Common myeloid progenitor, CD34-positive (primary cell): Measurements from ENCODE around the gene RASA4B.

Experiments used
- CTCF ChIA-PET: fragments of 350-600 bp; sonication (Branson Sonifier 250); formaldehyde crosslinking; loops from one replicate; lab custom pipeline; 2021; ENCODE audit warnings: antibody characterized with exemption; lab: Charles Lee
- POLR2A ChIA-PET: fragments of 350-600 bp; sonication (Branson Sonifier 250); formaldehyde crosslinking; loops from one replicate; lab custom pipeline; 2021; ENCODE audit warnings: antibody characterized with exemption; lab: Charles Lee
- DNase-seq, 3 donors: peaks; one replicate each; pipeline versions ENCODE4 v3.0.0 to v3.0.0-alpha.2; 2013
- H3K27ac ChIP-seq, 2 experiments: 1 replicate in 1 of 2; 2 replicates in 1 of 2; pipeline ENCODE4 v1.7.0; 2013; ENCODE audit warnings: inconsistent platforms in 2 of 2, low read length in 2 of 2, mild to moderate bottlenecking in 2 of 2, low read depth in 1 of 2, moderate library complexity in 1 of 2; ENCODE audit not compliant: severe bottlenecking in 2 of 2, insufficient read depth in 1 of 2, poor library complexity in 1 of 2
- H3K27me3 ChIP-seq, 5 experiments: replicated peaks in 2 of 5; 1 replicate in 3 of 5; 2 replicates in 2 of 5; pipeline versions ENCODE4 v1.6.1 to v1.7.0; 2013; ENCODE audit warnings: low read length in 4 of 5, mild to moderate bottlenecking in 2 of 5, moderate library complexity in 2 of 5, inconsistent platforms in 1 of 5; ENCODE audit not compliant: insufficient read depth in 5 of 5, control insufficient read depth in 4 of 5
- H3K36me3 ChIP-seq, 4 experiments: 1 replicate in 2 of 4; 2 replicates in 2 of 4; pipeline versions ENCODE4 v1.6.1 to v1.7.0; 2013; ENCODE audit warnings: low read length in 3 of 4, control low read depth in 1 of 4, mild to moderate bottlenecking in 1 of 4; ENCODE audit not compliant: control insufficient read depth in 4 of 4, insufficient read depth in 4 of 4
- H3K4me1 ChIP-seq, 4 experiments: 1 replicate in 3 of 4; 2 replicates in 1 of 4; pipeline versions ENCODE4 v1.6.1 to v1.7.1; 2013; ENCODE audit warnings: low read length in 3 of 4, mild to moderate bottlenecking in 3 of 4, control low read depth in 1 of 4, inconsistent platforms in 1 of 4, moderate library complexity in 1 of 4; ENCODE audit not compliant: control insufficient read depth in 4 of 4, insufficient read depth in 4 of 4; ENCODE audit errors: control extremely low read depth in 1 of 4
- H3K4me3 ChIP-seq, 7 experiments: 1 replicate in 4 of 7; 2 replicates in 3 of 7; pipeline versions ENCODE4 v1.5.1 to v1.7.0; 2013; ENCODE audit warnings: mild to moderate bottlenecking in 7 of 7, low read length in 6 of 7, moderate library complexity in 6 of 7, inconsistent platforms in 2 of 7, low read depth in 2 of 7, control low read depth in 1 of 7; ENCODE audit not compliant: insufficient read depth in 4 of 7, control insufficient read depth in 1 of 7; ENCODE audit errors: extremely low read depth in 1 of 7
- H3K9me3 ChIP-seq, 5 experiments: 1 replicate in 4 of 5; 2 replicates in 1 of 5; pipeline versions ENCODE4 v1.6.1 to v1.7.1; 2013; ENCODE audit warnings: low read length in 4 of 5, mild to moderate bottlenecking in 2 of 5, inconsistent platforms in 1 of 5, low read depth in 1 of 5, moderate library complexity in 1 of 5; ENCODE audit not compliant: control insufficient read depth in 4 of 5, insufficient read depth in 2 of 5; ENCODE audit errors: control extremely low read depth in 1 of 5
- WGBS: methylation state at CpG from one replicate; pipeline ENCODE4 v1.1.5; 2013; ENCODE audit not compliant: insufficient coverage; 5-methylcytosine and 5-hydroxymethylcytosine counted together

The RASA4B gene

GRCh38 chr7:102464577-102465280 lies 52.8 kb downstream of the RASA4B start, which contains the start of the genes ALKBH4 and LRWD1:
Gene ALKBH4, minus strand, starts transcription at chr7:102464863. Its CDS starts 27 bp downstream, at chr7:102464836.
Gene LRWD1, plus strand, starts transcription at chr7:102464984. Its CDS starts 97 bp downstream, at chr7:102465081.
- no peaks in the 10 kb centered on the region for H3K27me3 ChIP-seq
- peak within 1 kb of the TSS; percentile 63 to 100 (median 98) for H3K4me3 ChIP-seq
- peaks cover 5 to 20% (median 18%) of the 10 kb centered on the region in 4 experiments for H3K4me1 ChIP-seq
- H3K9me3 ChIP-seq: no peaks in the 10 kb centered on the region
- H3K36me3 ChIP-seq: peaks cover 3 to 16% (median 10%) of the 10 kb centered on the region in 4 experiments
- WGBS: under 1% methylated on average over 78 of the region's 81 CpGs
- H3K27ac ChIP-seq: peak within 1 kb of the TSS; percentile 66 to 85
- POLR2A ChIA-PET: interaction anchor here (1.2 kb wide), 1 partner anchor 31 kb away, joined by 4 read pairs; the partner anchor contains the start of gene ORAI2
- DNase-seq: peak; percentile 91 to 94 (median 93)
- CTCF ChIA-PET: interaction anchor here (1.9 to 63.4 kb wide), 2 partner anchors 9 to 46 kb away, joined by 7 to 1488 read pairs; partner anchors contain the start of genes ORAI2 and PRKRIP1

- WGBS: 18% methylated on average over 22 of the region's 24 CpGs
- peak in 2 of 3 donors; percentile 17 to 28 for DNase-seq
Measured at GRCh38 chr7:102463841-102464576, 53.6 kb downstream of the RASA4B start.

GRCh38 chr7:102460467-102460866 lies 57.1 kb downstream of the RASA4B start:
- H3K27me3 ChIP-seq: no peaks in the 10 kb centered on the region
- ChIA-PET POLR2A (no interaction called here), CTCF (interaction anchor here (4.0 to 63.4 kb wide), 2 partner anchors 10 to 42 kb away, joined by 15 to 1488 read pairs; partner anchors contain the start of genes ORAI2 and PRKRIP1)
- H3K36me3 ChIP-seq: peaks cover 0 to 37% (median 24%) of the 10 kb centered on the region in 4 experiments
- 97% methylated on average over 8 of the region's 8 CpGs for WGBS
- peaks cover 5 to 13% (median 12%) of the 10 kb centered on the region in 4 experiments for H3K4me1 ChIP-seq
- no peak overlapping the region for H3K27ac ChIP-seq
- no peaks in the 10 kb centered on the region for H3K9me3 ChIP-seq
- H3K4me3 ChIP-seq: no peak overlapping the region
- no peak for DNase-seq

More at GRCh38 chr7:102463841-102464576, 53.6 kb downstream of the RASA4B start:
- Histone ChIP-seq H3K4me1 (peaks cover 5 to 20% (median 18%) of the 10 kb centered on the region in 4 experiments), H3K4me3 (peak overlapping the region; percentile 63 to 100 (median 98)), H3K27ac (peak overlapping the region; percentile 66 to 85), H3K27me3 (no peaks in the 10 kb centered on the region), H3K9me3 (no peaks in the 10 kb centered on the region), H3K36me3 (peaks cover 3 to 18% (median 9%) of the 10 kb centered on the region in 4 experiments)
- POLR2A ChIA-PET: interaction anchor here (1.2 kb wide), 1 partner anchor 30 kb away, joined by 4 read pairs; the partner anchor contains the start of gene ORAI2
- CTCF ChIA-PET: interaction anchor here (1.9 to 63.4 kb wide), 3 partner anchors 8 to 45 kb away, joined by 7 to 1488 read pairs (median 15); partner anchors contain the start of genes ORAI2 and PRKRIP1

- ChIA-PET POLR2A (no interaction called here), CTCF (interaction anchor here (63.4 kb wide), 1 partner anchor 41 kb away, joined by 1488 read pairs; the partner anchor contains the start of genes ORAI2 and PRKRIP1)
- no peak for DNase-seq
- Histone ChIP-seq H3K4me3 (no peak overlapping the region), H3K9me3 (no peaks in the 10 kb centered on the region), H3K36me3 (peaks cover 0 to 39% (median 29%) of the 10 kb centered on the region in 4 experiments), H3K27ac (no peak overlapping the region), H3K27me3 (no peaks in the 10 kb centered on the region), H3K4me1 (peaks cover 4 to 9% (median 8%) of the 10 kb centered on the region in 4 experiments)
- WGBS: 98% methylated on average over 19 of the region's 24 CpGs
Measured at GRCh38 chr7:102459221-102459844, 58.2 kb downstream of the RASA4B start.

GRCh38 chr7:102457352-102457924 lies 60.1 kb downstream of the RASA4B start:
- 97% methylated on average over 36 of the region's 40 CpGs for WGBS
- CTCF ChIA-PET: interaction anchor here (1.1 to 63.4 kb wide), 3 partner anchors 8 to 39 kb away, joined by 3 to 1488 read pairs (median 5); partner anchors contain the start of genes ORAI2 and PRKRIP1
- DNase-seq: no peak
- H3K4me3 ChIP-seq: no peak overlapping the region
- H3K4me1 ChIP-seq: no peaks in the 10 kb centered on the region
- no peaks in the 10 kb centered on the region for H3K9me3 ChIP-seq
- H3K36me3 ChIP-seq: peaks cover 0 to 39% (median 29%) of the 10 kb centered on the region in 4 experiments
- POLR2A ChIA-PET: no interaction called here
- no peak overlapping the region for H3K27ac ChIP-seq
- no peaks in the 10 kb centered on the region for H3K27me3 ChIP-seq

GRCh38 chr7:102456327-102456726 lies 61.2 kb downstream of the RASA4B start:
- CTCF ChIA-PET: interaction anchor here (0.6 to 63.4 kb wide), 4 partner anchors 8 to 602 kb away, joined by 3 to 1488 read pairs (median 6); partner anchors contain the start of genes ALKBH4, LRWD1, ORAI2 and PRKRIP1
- no peak for DNase-seq
- H3K4me1 ChIP-seq: no peaks in the 10 kb centered on the region
- POLR2A ChIA-PET: no interaction called here
- WGBS: 99% methylated on average over 9 of the region's 10 CpGs
- H3K9me3 ChIP-seq: no peaks in the 10 kb centered on the region
- H3K27ac ChIP-seq: no peak overlapping the region
- H3K36me3 ChIP-seq: peaks cover 0 to 39% (median 28%) of the 10 kb centered on the region in 4 experiments
- no peak overlapping the region for H3K4me3 ChIP-seq
- H3K27me3 ChIP-seq: no peaks in the 10 kb centered on the region
